ENCODE measurements around the gene TMEM200C. TPM values are rescaled to one million over a fixed set of nuclear protein-coding genes. Genes with fewer than 3 reads are reported as not detected.
A peak's percentile ranks its signal among the peaks of the same experiment; 100 is the strongest.

TMEM200C gene
- total RNA-seq, 4 donors from 2014 or later: under 0.01 to 0.19 (median 0.13) TPM; not detected in 1

DNA sequence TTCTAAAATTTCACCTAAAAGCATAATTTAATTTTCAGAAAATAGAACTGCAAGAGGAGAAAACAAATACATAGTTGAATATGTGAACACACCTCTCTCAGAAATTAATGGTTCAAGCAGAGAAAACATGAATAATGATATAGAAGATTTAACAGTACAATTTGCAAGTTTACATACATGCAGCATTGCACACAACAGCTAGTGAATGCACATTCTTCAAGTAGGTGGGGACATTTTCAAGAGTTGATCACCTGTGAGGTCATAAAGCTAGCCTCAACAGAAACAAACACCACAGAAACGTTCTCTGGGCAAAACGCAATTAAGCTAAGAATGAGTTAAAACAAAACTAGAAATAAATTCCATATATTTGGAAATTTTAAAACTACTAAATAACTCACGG is 38.1 kb downstream of the TMEM200C start:
- no peaks in the 10 kb centered on the region for H3K36me3 ChIP-seq
- no peak for TF ChIP-seq POLR2A (IDR thresholded peaks at IDR 0.05)
- TF ChIP-seq, protein P1, sequence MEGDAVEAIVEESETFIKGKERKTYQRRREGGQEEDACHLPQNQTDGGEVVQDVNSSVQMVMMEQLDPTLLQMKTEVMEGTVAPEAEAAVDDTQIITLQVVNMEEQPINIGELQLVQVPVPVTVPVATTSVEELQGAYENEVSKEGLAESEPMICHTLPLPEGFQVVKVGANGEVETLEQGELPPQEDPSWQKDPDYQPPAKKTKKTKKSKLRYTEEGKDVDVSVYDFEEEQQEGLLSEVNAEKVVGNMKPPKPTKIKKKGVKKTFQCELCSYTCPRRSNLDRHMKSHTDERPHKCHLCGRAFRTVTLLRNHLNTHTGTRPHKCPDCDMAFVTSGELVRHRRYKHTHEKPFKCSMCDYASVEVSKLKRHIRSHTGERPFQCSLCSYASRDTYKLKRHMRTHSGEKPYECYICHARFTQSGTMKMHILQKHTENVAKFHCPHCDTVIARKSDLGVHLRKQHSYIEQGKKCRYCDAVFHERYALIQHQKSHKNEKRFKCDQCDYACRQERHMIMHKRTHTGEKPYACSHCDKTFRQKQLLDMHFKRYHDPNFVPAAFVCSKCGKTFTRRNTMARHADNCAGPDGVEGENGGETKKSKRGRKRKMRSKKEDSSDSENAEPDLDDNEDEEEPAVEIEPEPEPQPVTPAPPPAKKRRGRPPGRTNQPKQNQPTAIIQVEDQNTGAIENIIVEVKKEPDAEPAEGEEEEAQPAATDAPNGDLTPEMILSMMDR (IDR thresholded peaks at IDR 0.05): no peak
- no peak for DNase-seq
- no peaks in the 10 kb centered on the region for H3K27me3 ChIP-seq
- peaks cover 0 to 3% (median 0%) of the 10 kb centered on the region in 4 donors for H3K9me3 ChIP-seq
- no peaks in the 10 kb centered on the region for H3K4me1 ChIP-seq
- H3K4me3 ChIP-seq: no peak overlapping the region
- H3K27ac ChIP-seq: no peak overlapping the region

DNA sequence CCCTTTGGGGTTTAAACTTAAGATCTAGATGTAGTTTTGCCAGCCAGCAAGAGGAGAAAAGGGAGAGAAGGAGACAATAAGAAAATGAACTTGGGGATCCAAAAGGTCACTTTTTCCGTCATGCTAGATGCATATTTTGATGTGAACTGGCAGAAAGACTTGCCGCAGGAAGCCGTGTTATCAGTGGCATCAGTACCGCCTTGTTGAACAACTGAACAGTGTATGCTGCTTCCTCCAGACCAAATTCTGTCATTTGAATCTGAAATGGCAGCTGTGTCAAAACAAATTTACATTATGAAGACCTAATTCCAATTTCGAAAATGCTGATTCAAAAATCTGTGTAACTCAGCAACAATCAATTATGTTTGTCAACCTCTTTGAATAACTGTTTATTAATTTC is 42.1 kb downstream of the TMEM200C start:
- Histone ChIP-seq H3K9me3 (no peaks in the 10 kb centered on the region), H3K36me3 (no peaks in the 10 kb centered on the region), H3K4me3 (no peak overlapping the region), H3K4me1 (no peaks in the 10 kb centered on the region), H3K27me3 (no peaks in the 10 kb centered on the region), H3K27ac (no peak overlapping the region)
- no peak for DNase-seq
- TF ChIP-seq, protein P1 (IDR thresholded peaks at IDR 0.05): no peak
- no peak for TF ChIP-seq POLR2A (IDR thresholded peaks at IDR 0.05)

DNA sequence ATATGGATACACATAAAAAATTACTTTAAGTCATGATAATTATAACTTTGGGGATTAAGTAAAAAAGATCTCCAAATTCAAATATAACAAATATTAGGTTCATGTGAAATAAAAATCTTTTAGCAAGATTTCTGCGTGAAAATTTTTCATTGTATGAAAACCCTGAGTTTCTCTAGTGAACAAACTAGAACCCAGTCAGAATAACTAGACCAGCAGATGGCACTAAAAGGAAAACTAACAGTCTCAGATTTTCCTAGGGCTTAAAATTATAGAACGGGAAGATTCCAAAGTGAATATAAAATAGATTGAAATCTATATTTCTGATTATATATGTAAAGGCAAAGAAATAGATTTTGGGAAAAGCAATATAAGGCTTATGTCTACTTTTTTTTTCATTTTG is 43.3 kb downstream of the TMEM200C start:
- no peaks in the 10 kb centered on the region for H3K9me3 ChIP-seq
- no peaks in the 10 kb centered on the region for H3K36me3 ChIP-seq
- no peaks in the 10 kb centered on the region for H3K4me1 ChIP-seq
- H3K27ac ChIP-seq: no peak overlapping the region
- no peak overlapping the region for H3K4me3 ChIP-seq
- DNase-seq: no peak
- no peak for TF ChIP-seq POLR2A (IDR thresholded peaks at IDR 0.05)
- TF ChIP-seq, protein P1 (IDR thresholded peaks at IDR 0.05): no peak
- no peaks in the 10 kb centered on the region for H3K27me3 ChIP-seq

DNA sequence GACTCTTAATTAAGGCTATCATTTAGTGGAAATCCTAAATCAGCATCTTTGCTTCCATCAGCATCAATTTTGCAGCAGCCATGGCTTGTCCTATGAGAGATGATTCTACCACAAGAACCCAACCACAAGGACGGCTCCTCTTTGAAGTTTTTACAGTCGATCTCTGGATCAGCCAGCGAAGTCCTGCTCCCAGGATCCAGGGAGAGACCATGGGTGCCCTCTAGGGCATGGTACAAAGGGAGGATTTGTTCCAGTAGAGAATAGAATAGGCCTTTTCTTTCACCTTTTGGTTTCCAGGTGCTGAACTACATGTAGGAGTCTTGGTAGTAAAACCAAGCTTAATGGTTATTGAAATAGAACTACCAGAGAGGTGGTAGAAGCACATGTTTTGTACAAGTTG is 52.7 kb downstream of the TMEM200C start:
- no peak overlapping the region for H3K4me3 ChIP-seq
- H3K27me3 ChIP-seq: no peaks in the 10 kb centered on the region
- DNase-seq: no peak
- no peaks in the 10 kb centered on the region for H3K4me1 ChIP-seq
- TF ChIP-seq POLR2A (IDR thresholded peaks at IDR 0.05): no peak
- TF ChIP-seq, protein P1 (IDR thresholded peaks at IDR 0.05): no peak
- no peaks in the 10 kb centered on the region for H3K9me3 ChIP-seq
- no peak overlapping the region for H3K27ac ChIP-seq
- no peaks in the 10 kb centered on the region for H3K36me3 ChIP-seq

DNA sequence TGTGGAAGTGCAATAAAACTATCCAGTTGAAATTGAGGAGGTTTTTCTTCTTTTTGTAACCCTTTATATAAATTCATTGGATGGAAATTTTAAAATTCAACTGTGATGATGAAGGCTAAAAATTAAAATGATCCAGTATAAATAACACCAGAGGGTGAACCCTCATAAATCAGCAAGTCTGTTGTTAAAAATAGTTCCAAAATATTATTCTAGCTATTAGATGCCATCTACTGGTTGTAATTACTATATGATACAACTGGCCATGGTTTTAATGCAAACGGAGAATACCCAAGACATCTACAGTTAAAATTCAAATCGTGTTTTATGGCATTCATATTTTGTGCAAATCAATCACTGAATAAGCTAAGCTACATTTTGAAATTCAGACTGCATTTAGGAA is 53.8 kb downstream of the TMEM200C start:
- Histone ChIP-seq H3K27ac (no peak overlapping the region), H3K4me1 (no peaks in the 10 kb centered on the region), H3K27me3 (no peaks in the 10 kb centered on the region), H3K4me3 (no peak overlapping the region), H3K9me3 (no peaks in the 10 kb centered on the region), H3K36me3 (no peaks in the 10 kb centered on the region)
- no peak for DNase-seq
- TF ChIP-seq, protein P1 (IDR thresholded peaks at IDR 0.05): peak in 3 of 6 experiments; percentile 30 to 44 (median 40)
- no peak for TF ChIP-seq POLR2A (IDR thresholded peaks at IDR 0.05)

DNA sequence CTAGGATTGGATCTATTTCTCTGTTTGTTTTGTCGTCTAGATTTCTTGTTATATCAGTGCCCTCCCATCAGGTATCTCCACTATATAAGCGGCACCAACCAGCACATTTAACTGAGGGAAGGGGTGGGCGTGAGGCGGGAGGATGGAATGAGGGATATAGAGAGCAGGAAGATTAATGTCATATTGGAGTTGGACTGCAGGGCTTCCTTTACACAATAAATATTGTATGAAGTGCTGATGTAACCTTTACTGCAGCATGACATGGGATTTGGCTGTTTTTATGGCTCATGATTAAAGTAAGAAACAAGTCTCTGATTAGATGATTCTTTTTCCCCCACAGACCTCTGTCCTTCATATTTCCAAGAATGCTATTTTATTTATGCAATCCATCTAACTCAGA is 54.8 kb downstream of the TMEM200C start:
- TF ChIP-seq, protein P1 (IDR thresholded peaks at IDR 0.05): no peak
- no peak for TF ChIP-seq POLR2A (IDR thresholded peaks at IDR 0.05)
- Histone ChIP-seq H3K4me3 (no peak overlapping the region), H3K9me3 (no peaks in the 10 kb centered on the region), H3K36me3 (no peaks in the 10 kb centered on the region), H3K27me3 (no peaks in the 10 kb centered on the region), H3K27ac (no peak overlapping the region), H3K4me1 (no peaks in the 10 kb centered on the region)
- no peak for DNase-seq

All from Peyer's patch (tissue), 4 donors.